Subcutaneous abdominal adipose tissue (tissue), 5 donors: ENCODE measurements around the gene SIAH3.
"Not testable (repeated sequence)": the region's sequence is repeated elsewhere in the genome, so short reads cannot be mapped to it uniquely, and the experiment has no call there.

Experiments used
- H3K27ac ChIP-seq: one replicate; pipeline ENCODE4 v1.7.0; 2013; ENCODE audit warnings: low read depth, mild to moderate bottlenecking, inconsistent platforms, low read length, moderate library complexity
- H3K27me3 ChIP-seq, 5 donors: one replicate each; pipeline ENCODE4 v1.7.0; 2013; ENCODE audit warnings: low read length in 5 of 5, inconsistent platforms in 1 of 5; ENCODE audit not compliant: control insufficient read depth in 5 of 5, insufficient read depth in 4 of 5
- H3K36me3 ChIP-seq, 5 donors: one replicate each; pipeline ENCODE4 v1.7.0; 2013; ENCODE audit warnings: low read length in 5 of 5; ENCODE audit not compliant: control insufficient read depth in 5 of 5, insufficient read depth in 5 of 5
- H3K4me1 ChIP-seq, 5 donors: one replicate each; pipeline ENCODE4 v1.7.0; 2013; ENCODE audit warnings: low read length in 5 of 5, mild to moderate bottlenecking in 3 of 5, moderate library complexity in 1 of 5; ENCODE audit not compliant: control insufficient read depth in 5 of 5, insufficient read depth in 5 of 5
- H3K4me3 ChIP-seq, 5 donors: one replicate each; pipeline ENCODE4 v1.7.0; 2013; ENCODE audit warnings: low read length in 5 of 5, low read depth in 1 of 5
- H3K9ac ChIP-seq, 5 donors: one replicate each; pipeline ENCODE4 v1.7.0; 2013; ENCODE audit warnings: low read length in 5 of 5, mild to moderate bottlenecking in 4 of 5, moderate library complexity in 3 of 5
- H3K9me3 ChIP-seq, 5 donors: one replicate each; pipeline ENCODE4 v1.7.0; 2013; ENCODE audit warnings: low read length in 5 of 5; ENCODE audit not compliant: control insufficient read depth in 5 of 5
- donor health status: healthy.
- donor health status: healthy.
- donor health status: healthy.
- donor health status: healthy.
- donor health status: healthy.

Gene SIAH3

DNA sequence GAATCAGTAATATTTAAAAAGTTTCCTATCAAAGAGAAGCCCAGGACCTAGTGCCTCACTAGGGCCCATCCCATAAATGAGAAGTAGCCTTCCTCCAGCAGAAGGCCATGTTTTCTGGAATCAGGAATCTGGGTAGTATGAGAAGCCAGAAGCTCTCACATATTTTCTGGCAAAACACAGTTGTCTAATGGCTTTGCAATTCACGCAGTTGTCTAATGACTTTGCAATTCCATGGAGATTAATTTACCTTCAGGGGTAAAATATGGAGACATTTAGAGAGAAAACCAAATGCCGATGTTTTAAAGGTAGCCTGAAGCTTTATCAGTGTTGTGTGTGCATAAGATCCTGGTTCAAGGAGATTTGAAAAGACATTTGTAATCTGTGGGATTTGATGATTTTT lies 29.8 kb upstream of the SIAH3 start:
- Histone ChIP-seq H3K4me3 (no peak overlapping the region), H3K36me3 (no peaks in the 10 kb centered on the region), H3K9ac (no peak overlapping the region), H3K27ac (no peak overlapping the region), H3K9me3 (no peaks in the 10 kb centered on the region), H3K27me3 (peaks cover 3 to 7% (median 5%) of the 10 kb centered on the region in 5 donors), H3K4me1 (no peaks in the 10 kb centered on the region)

GRCh38 chr13:45880242-45880641 lies 28.7 kb upstream of the SIAH3 start:
- Histone ChIP-seq H3K27ac (no peak overlapping the region), H3K27me3 (peaks cover 3 to 7% (median 5%) of the 10 kb centered on the region in 5 donors), H3K9me3 (no peaks in the 10 kb centered on the region), H3K9ac (no peak overlapping the region), H3K4me1 (no peaks in the 10 kb centered on the region), H3K36me3 (no peaks in the 10 kb centered on the region), H3K4me3 (no peak overlapping the region)

DNA sequence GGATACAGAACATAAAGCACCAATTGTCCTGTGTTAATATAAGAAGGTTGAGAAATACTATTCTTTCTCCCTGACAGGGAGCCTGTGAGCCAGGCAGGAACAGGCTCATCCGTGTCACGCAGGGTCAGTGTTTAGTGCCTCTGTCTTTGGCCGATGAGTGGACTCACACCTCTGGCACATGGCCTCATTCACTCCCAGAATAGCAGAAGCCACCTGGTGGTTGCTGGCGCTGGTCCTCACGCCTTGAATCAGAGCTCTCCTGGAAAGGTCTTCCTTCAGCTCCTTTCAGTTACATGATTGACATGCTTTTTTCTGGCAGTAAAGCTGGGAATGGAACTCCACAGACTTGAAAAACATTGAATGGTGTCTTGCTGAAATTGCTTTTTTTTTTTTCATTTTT lies 28.1 kb upstream of the SIAH3 start:
- peaks cover 3 to 10% (median 5%) of the 10 kb centered on the region in 5 donors for H3K27me3 ChIP-seq
- H3K36me3 ChIP-seq, result no peaks in the 10 kb centered on the region
- H3K4me1 ChIP-seq, result no peaks in the 10 kb centered on the region
- no peak overlapping the region for H3K27ac ChIP-seq
- H3K4me3 ChIP-seq, result no peak overlapping the region
- H3K9ac ChIP-seq, result no peak overlapping the region
- H3K9me3 ChIP-seq, result no peaks in the 10 kb centered on the region

GRCh38 chr13:45878966-45879365 lies 27.4 kb upstream of the SIAH3 start:
- H3K9me3 ChIP-seq, result no peaks in the 10 kb centered on the region
- H3K4me3 ChIP-seq, result no peak overlapping the region
- H3K9ac ChIP-seq, result no peak overlapping the region
- H3K4me1 ChIP-seq, result no peaks in the 10 kb centered on the region
- no peaks in the 10 kb centered on the region for H3K36me3 ChIP-seq
- H3K27ac ChIP-seq, result no peak overlapping the region
- peaks cover 3 to 10% (median 5%) of the 10 kb centered on the region in 5 donors for H3K27me3 ChIP-seq

GRCh38 chr13:45876781-45877180 lies 25.2 kb upstream of the SIAH3 start:
- no peaks in the 10 kb centered on the region for H3K9me3 ChIP-seq
- no peak overlapping the region for H3K9ac ChIP-seq
- no peaks in the 10 kb centered on the region for H3K36me3 ChIP-seq
- H3K4me3 ChIP-seq, result no peak overlapping the region
- H3K27me3 ChIP-seq, result peaks cover 3 to 10% (median 5%) of the 10 kb centered on the region in 5 donors
- no peaks in the 10 kb centered on the region for H3K4me1 ChIP-seq
- no peak overlapping the region for H3K27ac ChIP-seq

GRCh38 chr13:45875951-45876350 lies 24.4 kb upstream of the SIAH3 start:
- no peaks in the 10 kb centered on the region for H3K36me3 ChIP-seq
- H3K9ac ChIP-seq, result no peak overlapping the region
- H3K27ac ChIP-seq, result no peak overlapping the region
- no peak overlapping the region for H3K4me3 ChIP-seq
- H3K4me1 ChIP-seq, result no peaks in the 10 kb centered on the region
- H3K27me3 ChIP-seq, result peaks cover 3 to 10% (median 5%) of the 10 kb centered on the region in 5 donors
- no peaks in the 10 kb centered on the region for H3K9me3 ChIP-seq

DNA sequence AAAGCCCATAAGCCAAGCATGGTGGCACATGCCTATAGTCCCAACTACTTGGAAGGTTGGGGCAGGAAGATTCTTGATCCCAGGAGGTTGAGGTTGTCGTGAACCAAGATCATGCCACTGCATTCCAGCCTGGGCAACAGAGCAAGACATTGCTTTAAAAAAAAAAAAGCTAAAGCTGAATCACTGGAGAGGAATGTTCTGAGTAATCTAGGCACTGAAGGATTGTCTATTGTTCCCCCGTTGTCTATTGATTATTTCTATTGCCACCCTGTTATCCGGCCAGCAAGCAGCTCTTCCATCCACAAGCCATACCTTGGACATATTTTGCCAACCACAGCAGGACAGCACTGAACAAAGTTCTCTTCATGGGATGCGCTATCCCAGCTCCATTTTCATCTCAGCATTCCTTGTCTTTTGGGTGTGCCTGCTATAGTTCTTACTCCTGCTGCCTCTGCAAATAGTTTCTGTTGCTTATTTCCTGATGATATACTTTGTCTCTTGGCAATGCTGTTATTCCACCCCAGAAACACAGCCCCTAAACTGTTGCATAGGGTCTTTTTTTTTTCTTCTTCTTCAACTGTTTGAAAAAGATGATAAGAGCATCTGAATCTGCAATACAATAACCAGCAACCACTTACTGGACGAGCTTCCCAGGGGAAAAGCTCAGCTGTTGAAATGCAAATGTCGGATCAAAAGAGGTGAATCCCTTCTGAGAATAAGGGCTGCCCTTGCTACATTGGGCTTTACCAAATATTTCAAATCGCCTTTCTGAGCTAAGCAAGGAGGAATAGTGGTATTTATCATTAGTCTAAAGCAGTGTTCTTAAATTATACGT lies 22.2 kb upstream of the SIAH3 start:
- Histone ChIP-seq H3K4me3 (no peak overlapping the region), H3K36me3 (no peaks in the 10 kb centered on the region), H3K4me1 (no peaks in the 10 kb centered on the region), H3K27ac (no peak overlapping the region), H3K9ac (no peak overlapping the region), H3K27me3 (peaks cover 0 to 5% (median 0%) of the 10 kb centered on the region in 5 donors), H3K9me3 (no peaks in the 10 kb centered on the region)

- peaks cover 0 to 3% (median 0%) of the 10 kb centered on the region in 5 donors for H3K27me3 ChIP-seq
- H3K27ac ChIP-seq, result no peak overlapping the region
- no peak overlapping the region for H3K9ac ChIP-seq
- H3K9me3 ChIP-seq, result no peaks in the 10 kb centered on the region
- no peak overlapping the region for H3K4me3 ChIP-seq
- no peaks in the 10 kb centered on the region for H3K36me3 ChIP-seq
- H3K4me1 ChIP-seq, result no peaks in the 10 kb centered on the region
Measured at GRCh38 chr13:45872566-45872965, 21.0 kb upstream of the SIAH3 start.

- not testable (repeated sequence) for H3K4me1 ChIP-seq, H3K27ac ChIP-seq, H3K9me3 ChIP-seq
Measured at GRCh38 chr13:45871201-45871600, 19.6 kb upstream of the SIAH3 start.

GRCh38 chr13:45870232-45870631 lies 18.7 kb upstream of the SIAH3 start:
- H3K4me1 ChIP-seq, result no peaks in the 10 kb centered on the region
- no peak overlapping the region for H3K9ac ChIP-seq
- H3K27me3 ChIP-seq, result peaks cover 0 to 3% (median 0%) of the 10 kb centered on the region in 5 donors
- no peak overlapping the region for H3K27ac ChIP-seq
- H3K4me3 ChIP-seq, result no peak overlapping the region
- H3K9me3 ChIP-seq, result no peaks in the 10 kb centered on the region
- H3K36me3 ChIP-seq, result no peaks in the 10 kb centered on the region

More at GRCh38 chr13:45871201-45871600, 19.6 kb upstream of the SIAH3 start:
- H3K27me3 ChIP-seq, H3K9ac ChIP-seq, H3K36me3 ChIP-seq, H3K4me3 ChIP-seq: not testable (repeated sequence)
